ENCODE measurements around the gene TERB1.

- no peak for TF ChIP-seq CTCF (IDR thresholded peaks at IDR 0.05 in 8 of 11, conservative IDR thresholded peaks at IDR 0.05 in 3 of 11)
- TF ChIP-seq POLR2A (IDR thresholded peaks at IDR 0.05): no peak
- TF ChIP-seq POLR2AphosphoS5 (IDR thresholded peaks at IDR 0.05): no peak
These were observed 775 bp upstream of the TERB1 start for GRCh38 chr16:66802159-66802558.
